Calu3 (cell line): ENCODE data around the gene SPATA16. TPM values are rescaled to one million over a fixed set of nuclear protein-coding genes. Genes with fewer than 3 reads are reported as not detected.

Experiments
- BruUV-seq: library from RNA; stranded (reverse); fragments of 400-500 nt; replicated peaks from 2 replicates; lab custom pipeline; 2021; lab: Mats Ljungman, UMichigan
- CTCF ChIA-PET: fragments of 300-600 bp; sonication (Branson Sonifier 250); formaldehyde crosslinking; loops from one replicate; lab custom pipeline; 2022; ENCODE audit warnings: antibody characterized with exemption; lab: Charles Lee
- DNase-seq: peaks from one replicate; pipeline ENCODE4 v3.0.0; 2022
- H3K27ac Mint-ChIP-seq: one replicate; pipeline ENCODE4 v1.8.0; 2022; ENCODE audit warnings: mixed read lengths; ENCODE audit not compliant: unreplicated experiment
- H3K27me3 Mint-ChIP-seq: one replicate; pipeline ENCODE4 v1.8.0; 2022; ENCODE audit warnings: mixed read lengths; ENCODE audit not compliant: unreplicated experiment
- H3K36me3 Mint-ChIP-seq: one replicate; pipeline ENCODE4 v1.8.0; 2022; ENCODE audit warnings: mild to moderate bottlenecking, moderate library complexity, mixed read lengths; ENCODE audit not compliant: insufficient read depth, unreplicated experiment
- H3K4me1 Mint-ChIP-seq: one replicate; pipeline ENCODE4 v1.8.0; 2022; ENCODE audit warnings: mild to moderate bottlenecking, low read depth, mixed read lengths; ENCODE audit not compliant: unreplicated experiment
- H3K4me3 Mint-ChIP-seq: one replicate; pipeline ENCODE4 v1.8.0; 2022; ENCODE audit warnings: mild to moderate bottlenecking, low read depth, moderate library complexity, mixed read lengths; ENCODE audit not compliant: unreplicated experiment
- H3K9me3 Mint-ChIP-seq: one replicate; pipeline ENCODE4 v1.8.0; 2022; ENCODE audit warnings: low read depth, mixed read lengths; ENCODE audit not compliant: unreplicated experiment
- intact Hi-C: fragments of 100-400 bp; cut with micrococcal nuclease; formaldehyde crosslinking; loops from one replicate; pipeline ENCODE4 v1.10.0; 2022; ENCODE audit not compliant: unreplicated experiment
- total RNA-seq: library from RNA; stranded (reverse); gene quantifications from 2 replicates; pipeline ENCODE4 v1.2.3, GENCODE V29; 2022
- TF ChIP-seq, protein P1 (sequence below): fragments of 200-600 bp; IDR thresholded peaks from one replicate; pipeline ENCODE4 v1.8.0; 2022; ENCODE audit warnings: antibody characterized with exemption; ENCODE audit not compliant: unreplicated experiment

Gene SPATA16
- total RNA-seq, 1 experiment from 2014 or later = not detected

DNA sequence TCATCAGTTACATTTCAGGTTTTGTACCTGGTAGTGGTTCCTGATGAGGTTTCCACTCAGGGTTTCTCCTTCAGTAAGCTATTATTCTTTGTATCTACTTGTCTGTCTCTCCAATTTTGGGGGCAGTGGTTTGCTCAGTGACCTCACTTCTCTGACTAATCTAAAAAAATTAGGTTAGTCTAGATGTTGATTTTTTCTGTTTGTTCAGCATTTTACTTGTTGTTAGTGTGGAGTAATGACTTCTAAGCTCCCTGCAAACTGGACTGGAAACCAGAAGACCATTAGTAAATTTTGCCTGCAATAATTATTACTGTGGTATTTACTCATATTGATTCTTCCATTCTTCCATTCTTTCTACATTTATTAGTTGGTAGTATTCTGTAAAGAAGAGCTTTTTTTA is 139.4 kb downstream of the SPATA16 start:
- H3K9me3 Mint-ChIP-seq = no peaks in the 10 kb centered on the region
- no peaks in the 10 kb centered on the region for H3K4me1 Mint-ChIP-seq
- H3K27me3 Mint-ChIP-seq = no peaks in the 10 kb centered on the region
- no peak overlapping the region for H3K4me3 Mint-ChIP-seq
- no peak overlapping the region for H3K27ac Mint-ChIP-seq
- no peaks in the 10 kb centered on the region for H3K36me3 Mint-ChIP-seq
- CTCF ChIA-PET = no interaction called here
- no TSS peak for BruUV-seq
- TF ChIP-seq, protein P1, sequence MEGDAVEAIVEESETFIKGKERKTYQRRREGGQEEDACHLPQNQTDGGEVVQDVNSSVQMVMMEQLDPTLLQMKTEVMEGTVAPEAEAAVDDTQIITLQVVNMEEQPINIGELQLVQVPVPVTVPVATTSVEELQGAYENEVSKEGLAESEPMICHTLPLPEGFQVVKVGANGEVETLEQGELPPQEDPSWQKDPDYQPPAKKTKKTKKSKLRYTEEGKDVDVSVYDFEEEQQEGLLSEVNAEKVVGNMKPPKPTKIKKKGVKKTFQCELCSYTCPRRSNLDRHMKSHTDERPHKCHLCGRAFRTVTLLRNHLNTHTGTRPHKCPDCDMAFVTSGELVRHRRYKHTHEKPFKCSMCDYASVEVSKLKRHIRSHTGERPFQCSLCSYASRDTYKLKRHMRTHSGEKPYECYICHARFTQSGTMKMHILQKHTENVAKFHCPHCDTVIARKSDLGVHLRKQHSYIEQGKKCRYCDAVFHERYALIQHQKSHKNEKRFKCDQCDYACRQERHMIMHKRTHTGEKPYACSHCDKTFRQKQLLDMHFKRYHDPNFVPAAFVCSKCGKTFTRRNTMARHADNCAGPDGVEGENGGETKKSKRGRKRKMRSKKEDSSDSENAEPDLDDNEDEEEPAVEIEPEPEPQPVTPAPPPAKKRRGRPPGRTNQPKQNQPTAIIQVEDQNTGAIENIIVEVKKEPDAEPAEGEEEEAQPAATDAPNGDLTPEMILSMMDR = no peak
- intact Hi-C loops = no loop called here
- no peak for DNase-seq

DNA sequence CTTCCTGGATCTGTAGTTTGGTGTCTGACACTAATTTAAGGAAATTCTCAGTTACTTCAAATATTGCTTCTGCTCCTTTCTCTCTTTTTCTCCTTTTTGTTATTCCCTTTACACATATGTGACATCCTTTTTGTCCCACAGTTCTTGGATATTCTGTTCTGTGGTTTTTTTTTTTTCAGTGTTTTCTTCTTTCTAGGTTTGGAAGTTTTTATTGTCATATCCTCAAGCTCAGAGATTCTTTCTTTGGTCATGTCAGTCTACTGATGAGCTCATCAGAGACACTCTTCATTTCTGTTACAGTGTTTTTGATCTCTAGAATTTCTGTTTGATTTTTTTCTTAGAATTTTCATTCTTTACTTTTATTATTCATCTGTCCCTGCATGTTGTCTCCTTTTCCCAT is 140.5 kb downstream of the SPATA16 start:
- CTCF ChIA-PET = interaction anchor here (0.6 kb wide), 2 partner anchors 18 to 225 kb away, joined by 3 to 4 read pairs; no protein-coding TSS in a partner anchor
- no peak overlapping the region for H3K27ac Mint-ChIP-seq
- no peaks in the 10 kb centered on the region for H3K9me3 Mint-ChIP-seq
- BruUV-seq = no TSS peak
- H3K36me3 Mint-ChIP-seq = no peaks in the 10 kb centered on the region
- DNase-seq = no peak
- H3K4me1 Mint-ChIP-seq = no peaks in the 10 kb centered on the region
- no peak overlapping the region for H3K4me3 Mint-ChIP-seq
- TF ChIP-seq, protein P1 = no peak
- intact Hi-C loops = no loop called here
- H3K27me3 Mint-ChIP-seq = no peaks in the 10 kb centered on the region

DNA sequence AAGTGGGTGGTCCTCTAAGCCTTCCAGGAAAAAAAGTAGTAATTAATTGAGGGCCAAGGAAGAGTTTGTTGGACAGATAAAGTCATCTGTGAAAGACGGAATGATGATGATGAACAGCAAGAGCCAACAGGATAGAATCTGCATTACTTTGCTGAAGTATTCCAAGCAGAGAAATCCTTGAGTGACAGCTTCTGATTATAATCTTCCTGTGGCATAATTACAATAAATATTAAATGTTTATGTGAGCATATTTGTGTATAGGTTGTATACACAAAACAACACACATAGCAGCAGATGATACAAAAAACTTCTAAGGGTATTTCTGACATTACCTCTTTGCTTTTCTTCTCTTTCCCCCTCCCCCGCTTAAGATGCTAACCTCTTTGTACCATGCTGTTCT is 147.6 kb downstream of the SPATA16 start:
- no TSS peak for BruUV-seq
- Mint-ChIP-seq H3K36me3 (no peaks in the 10 kb centered on the region), H3K27me3 (peaks cover 18% of the 10 kb centered on the region), H3K27ac (no peak overlapping the region), H3K4me1 (no peaks in the 10 kb centered on the region), H3K9me3 (no peaks in the 10 kb centered on the region), H3K4me3 (no peak overlapping the region)
- CTCF ChIA-PET = interaction anchor here (0.6 kb wide), 1 partner anchor 318 kb away, joined by 3 read pairs; no protein-coding TSS in a partner anchor
- DNase-seq = no peak
- intact Hi-C loops = no loop called here
- TF ChIP-seq, protein P1 = no peak

DNA sequence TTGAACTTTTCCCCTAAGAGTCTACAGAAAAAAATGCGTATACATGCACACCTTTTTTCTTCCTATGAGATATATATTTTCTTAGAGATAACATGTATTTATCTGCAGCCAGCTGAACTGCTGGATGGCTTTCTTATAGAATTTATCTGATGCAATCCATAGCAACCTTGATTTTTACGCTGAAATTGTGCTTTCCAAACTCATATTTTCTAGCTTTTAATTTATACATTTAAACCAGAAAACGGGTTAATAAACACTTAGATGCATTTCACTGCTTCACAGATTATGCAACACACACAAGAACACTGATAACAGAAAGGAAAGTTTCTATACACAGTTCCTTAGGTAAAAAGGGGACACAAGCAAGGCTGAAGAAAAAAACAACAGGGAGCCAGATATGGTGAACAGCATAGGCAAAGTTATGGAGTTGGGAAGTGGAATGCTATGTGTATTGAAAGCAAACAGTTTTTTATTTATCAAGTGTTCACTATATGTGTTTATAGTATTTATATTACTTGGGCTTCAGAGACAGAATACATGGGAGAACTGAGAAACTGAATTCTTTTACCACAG is 149.5 kb downstream of the SPATA16 start:
- H3K4me3 Mint-ChIP-seq = no peak overlapping the region
- H3K9me3 Mint-ChIP-seq = no peaks in the 10 kb centered on the region
- CTCF ChIA-PET = no interaction called here
- intact Hi-C loops = no loop called here
- H3K27me3 Mint-ChIP-seq = peaks cover 18% of the 10 kb centered on the region
- no peak for DNase-seq
- H3K27ac Mint-ChIP-seq = no peak overlapping the region
- H3K4me1 Mint-ChIP-seq = no peaks in the 10 kb centered on the region
- H3K36me3 Mint-ChIP-seq = no peaks in the 10 kb centered on the region
- no TSS peak for BruUV-seq
- TF ChIP-seq, protein P1 = no peak
